Germinal center (tissue), 1 donor: Measurements from ENCODE around the gene CDK17.
"Not testable (repeated sequence)": the region's sequence is repeated elsewhere in the genome, so short reads cannot be mapped to it uniquely, and the experiment has no call there.

Experiments
- DNase-seq: peaks from one replicate; pipeline ENCODE4 v3.0.0; 2012; ENCODE audit warnings: mixed read lengths, low spot score

The CDK17 gene

GRCh38 chr12:96315741-96316481 lies 84.3 kb downstream of the CDK17 start:
- not testable (repeated sequence) for DNase-seq

DNA sequence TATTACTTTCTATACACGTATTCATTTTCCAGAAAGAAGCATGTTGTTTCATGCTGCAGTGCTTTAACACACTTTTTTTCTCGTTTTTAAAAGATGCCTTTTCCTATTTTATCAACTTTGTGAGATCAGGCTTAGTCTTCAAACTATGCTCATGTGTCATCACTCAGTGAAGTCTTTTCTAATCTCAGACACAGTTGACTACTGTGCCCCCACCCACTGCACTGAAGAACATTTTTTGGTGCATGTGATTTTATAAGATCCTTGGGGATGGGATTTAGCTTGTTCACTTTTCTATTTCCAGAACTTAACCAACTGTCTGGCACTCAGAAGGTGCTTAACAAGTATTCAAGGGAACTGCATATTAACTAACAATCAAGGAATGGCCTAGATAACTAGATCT lies 85.5 kb downstream of the CDK17 start:
- DNase-seq = no peak

GRCh38 chr12:96313606-96314005 lies 86.6 kb downstream of the CDK17 start:
- no peak for DNase-seq

DNA sequence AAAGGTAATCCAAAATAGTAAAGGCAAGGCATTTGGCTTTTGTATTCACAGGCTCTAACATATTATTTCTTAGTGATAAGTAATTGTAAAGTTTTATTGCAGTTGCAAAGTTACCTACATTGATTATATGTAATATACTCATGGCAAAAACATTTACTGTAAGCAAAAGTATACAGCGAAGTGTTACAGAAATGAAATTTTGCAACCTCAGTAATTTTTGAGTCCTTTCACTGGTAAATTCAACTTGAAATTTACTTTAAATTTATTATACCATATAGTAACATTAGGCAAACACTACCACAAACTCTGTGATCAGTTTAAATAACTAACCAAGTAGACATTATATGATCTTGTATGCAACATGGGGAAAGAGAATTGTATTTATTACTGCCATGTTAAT lies 89.0 kb downstream of the CDK17 start:
- DNase-seq = no peak

DNA sequence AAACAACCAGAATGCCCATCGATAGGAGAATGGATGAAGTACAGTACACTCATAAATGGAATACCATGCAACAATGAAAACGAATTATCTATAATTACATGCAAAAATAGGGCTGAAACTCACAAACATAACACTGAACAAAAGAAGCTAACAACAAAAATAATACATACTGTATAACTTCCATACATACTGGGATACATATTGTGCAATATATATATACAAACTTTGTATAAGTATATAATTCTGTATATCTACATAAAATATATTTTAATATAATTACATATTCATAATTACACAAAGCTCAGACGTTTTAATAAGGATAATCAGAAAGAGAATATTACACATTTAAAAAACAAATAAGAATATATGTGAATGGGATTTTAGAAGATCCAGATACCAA lies 90.2 kb downstream of the CDK17 start:
- DNase-seq = no peak

GRCh38 chr12:96308881-96309280 lies 91.4 kb downstream of the CDK17 start:
- no peak for DNase-seq

DNA sequence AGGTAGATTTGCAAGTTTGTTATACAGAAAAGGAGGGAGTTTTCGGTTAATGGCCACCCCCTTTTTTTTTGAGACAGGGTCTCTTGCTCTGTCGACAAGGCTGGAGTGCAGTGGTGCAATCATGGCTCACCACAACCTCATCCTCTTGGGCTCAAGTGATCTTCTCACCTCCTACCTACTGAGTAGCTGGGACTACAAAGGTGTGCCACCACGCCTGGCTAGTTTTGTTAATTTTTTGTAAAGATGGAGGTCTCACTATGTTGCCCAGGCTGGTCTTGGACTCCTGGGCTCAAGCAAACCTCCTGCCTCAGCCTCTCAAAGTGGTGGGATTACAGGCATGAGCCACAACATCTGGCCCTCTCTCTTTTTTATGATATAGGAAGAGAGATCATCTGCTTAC lies 94.6 kb downstream of the CDK17 start:
- DNase-seq = no peak

- DNase-seq = no peak
Observed at GRCh38 chr12:96303653-96304052, 96.6 kb downstream of the CDK17 start.

DNA sequence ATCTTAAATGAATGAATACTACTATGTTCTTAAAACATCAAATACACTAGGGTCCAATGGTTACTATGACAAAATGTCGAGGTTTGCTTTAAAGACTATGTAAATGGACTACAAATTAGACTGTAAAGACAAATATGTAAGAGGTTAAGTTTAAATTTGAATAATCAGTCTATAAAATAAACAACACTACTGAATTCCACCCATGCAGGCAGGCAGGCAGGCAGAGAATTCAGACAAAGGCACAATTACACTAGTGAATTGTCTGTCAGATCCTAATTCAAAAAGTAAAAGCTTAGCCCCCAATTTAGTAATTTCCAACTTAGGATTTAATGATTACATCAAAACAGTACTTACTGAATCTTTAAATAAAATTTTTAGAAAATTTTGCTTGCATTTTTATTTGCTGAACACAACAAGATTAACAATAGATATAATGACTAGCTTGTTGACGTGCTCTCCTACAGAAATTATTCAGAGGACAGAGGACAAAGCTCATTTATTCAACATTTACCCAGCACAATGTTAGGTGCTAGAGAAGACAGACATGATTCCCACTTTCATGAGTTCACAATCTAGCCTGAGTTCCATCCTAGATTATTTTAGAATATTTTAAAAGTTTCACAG lies 97.4 kb downstream of the CDK17 start:
- DNase-seq = no peak

- no peak for DNase-seq
Observed at GRCh38 chr12:96301732-96302131, 98.5 kb downstream of the CDK17 start.

- DNase-seq = no peak
Observed at GRCh38 chr12:96300064-96300463, 100.2 kb downstream of the CDK17 start.

GRCh38 chr12:96297504-96297903 lies 102.7 kb downstream of the CDK17 start:
- no peak for DNase-seq

- DNase-seq = peak; percentile 4
Observed at GRCh38 chr12:96295532-96296160, 104.6 kb downstream of the CDK17 start.

- DNase-seq = no peak
Observed at GRCh38 chr12:96294831-96295230, 105.4 kb downstream of the CDK17 start.

GRCh38 chr12:96293093-96293492 lies 107.1 kb downstream of the CDK17 start:
- DNase-seq = no peak

- DNase-seq = no peak
Observed at GRCh38 chr12:96289067-96289466, 111.2 kb downstream of the CDK17 start.

DNA sequence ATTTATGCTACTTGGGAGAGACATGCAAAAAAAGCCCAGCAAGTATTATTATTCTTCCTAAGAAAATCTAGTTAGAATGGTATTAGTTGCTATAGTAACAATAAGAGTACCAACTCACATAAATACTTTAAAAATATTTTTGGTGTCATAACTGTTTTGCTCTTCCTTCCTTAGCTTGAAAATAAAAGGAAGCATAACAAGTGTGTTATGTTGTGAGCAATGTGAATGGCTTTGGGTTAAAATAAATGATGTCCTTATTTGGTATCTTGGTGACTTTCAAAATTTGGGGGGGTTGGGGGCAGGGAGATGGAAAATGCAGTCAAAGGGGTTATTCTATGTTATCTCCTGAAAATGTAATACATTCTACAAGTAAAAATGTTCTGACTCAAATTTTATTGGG lies 115.1 kb downstream of the CDK17 start:
- DNase-seq = no peak

GRCh38 chr12:96274331-96274730 lies 125.9 kb downstream of the CDK17 start:
- no peak for DNase-seq

DNA sequence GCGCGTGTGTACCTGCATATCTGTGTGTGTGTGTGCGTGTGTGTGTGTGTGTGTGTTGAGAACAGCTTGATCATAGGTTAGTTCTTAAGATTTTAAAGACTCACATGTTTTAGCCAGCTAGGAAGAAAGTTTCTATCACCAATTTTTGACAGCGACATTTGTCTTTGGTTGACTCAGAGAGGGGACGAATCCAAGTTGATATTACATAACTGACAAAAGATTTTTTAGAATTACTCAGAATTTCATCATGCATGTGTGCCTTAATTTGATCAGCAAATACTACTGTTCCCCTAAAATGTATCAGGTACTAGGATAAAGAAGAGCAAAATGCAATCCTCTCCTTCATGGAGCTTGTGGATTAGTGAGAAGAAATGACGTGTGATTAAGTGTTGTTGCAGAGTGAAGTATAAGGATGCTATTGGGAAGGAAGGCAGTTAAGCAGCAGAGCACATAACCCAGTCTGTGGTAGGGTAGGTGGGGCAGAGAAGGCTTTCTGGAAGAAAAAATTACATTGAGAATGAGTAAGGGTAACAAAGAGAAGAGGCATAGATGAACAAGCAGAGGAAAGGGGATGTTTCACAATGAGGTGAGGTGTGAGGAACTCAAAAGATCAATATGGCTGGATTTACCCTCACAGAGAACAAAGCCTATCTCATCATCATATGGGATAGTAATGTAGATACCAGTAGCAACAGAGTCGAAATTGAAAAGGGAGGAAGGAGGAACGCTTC lies 128.6 kb downstream of the CDK17 start:
- no peak for DNase-seq

- no peak for DNase-seq
Observed at GRCh38 chr12:96266238-96266637, 134.0 kb downstream of the CDK17 start.

DNA sequence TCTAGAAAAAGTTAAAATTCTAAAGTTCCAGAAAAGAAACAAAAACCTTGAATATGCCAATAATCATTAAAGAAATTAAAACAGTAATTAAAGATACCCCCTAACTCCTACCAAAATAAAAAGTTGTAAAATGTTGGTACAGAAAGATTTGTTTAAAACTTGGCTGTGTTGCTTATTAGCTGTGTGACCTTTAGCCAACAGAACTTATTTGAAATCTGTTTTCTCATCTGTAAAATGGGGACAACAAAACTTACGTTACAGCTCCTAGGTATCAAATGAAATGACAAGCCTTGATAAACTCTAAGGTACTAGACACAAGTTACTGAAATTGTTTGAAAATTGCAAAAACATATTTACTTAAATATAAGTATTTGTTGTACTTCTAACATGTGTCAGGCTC lies 134.4 kb downstream of the CDK17 start:
- DNase-seq = no peak

DNA sequence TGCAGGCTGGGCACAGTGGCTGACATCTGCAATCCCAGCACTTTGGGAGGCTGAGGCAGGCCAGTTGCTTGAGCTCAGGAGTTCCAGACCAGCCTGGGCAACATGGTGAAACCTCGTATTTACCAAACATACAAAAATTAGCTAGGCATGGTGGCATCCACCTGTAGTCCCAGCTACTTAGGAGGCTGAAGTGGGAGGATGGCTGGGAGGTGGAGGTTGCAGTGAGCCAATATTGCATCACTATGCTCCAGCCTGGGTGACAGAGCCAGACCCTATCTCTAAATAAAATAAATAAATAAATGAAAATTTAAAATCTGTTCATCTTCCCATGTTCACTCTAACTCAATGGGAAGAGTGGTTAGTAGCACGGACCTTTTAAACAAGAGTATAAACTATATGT lies 134.8 kb downstream of the CDK17 start:
- no peak for DNase-seq

GRCh38 chr12:96263449-96263902 lies 136.8 kb downstream of the CDK17 start:
- no peak for DNase-seq
